Measurements from ENCODE around the gene SLC25A14.

DNA sequence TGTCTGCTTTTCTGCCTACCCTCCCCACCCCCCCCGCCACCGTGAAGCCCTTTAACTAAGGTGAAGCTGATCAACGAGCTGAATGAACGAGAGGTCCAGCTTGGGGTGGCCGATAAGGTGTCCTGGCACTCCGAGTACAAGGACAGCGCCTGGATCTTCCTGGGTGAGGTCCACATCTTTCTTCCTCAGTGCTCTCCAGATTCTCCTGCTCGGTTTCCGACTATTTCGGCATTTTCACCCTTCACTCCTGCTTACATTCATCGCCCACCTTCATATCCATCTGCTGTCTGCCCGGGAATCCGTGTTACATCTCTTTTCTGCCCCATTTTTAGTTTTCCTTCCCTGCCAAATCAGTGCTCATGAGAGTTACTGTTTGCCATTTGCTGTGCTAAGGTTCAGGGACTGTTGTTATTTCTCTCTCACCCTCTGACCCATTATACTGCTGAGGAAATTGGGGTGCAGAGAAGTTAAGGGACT is 62.5 kb downstream of the SLC25A14 start:
- TF ChIP-seq POLR2A (IDR thresholded peaks at IDR 0.05; ENCODE audit: borderline replicate concordance, extremely low read depth, insufficient read depth, insufficient read length), result no peak
- no peak for TF ChIP-seq ZNF274 (IDR thresholded peaks at IDR 0.05; ENCODE audit: low read depth, low read length)
- TF ChIP-seq, protein P1, sequence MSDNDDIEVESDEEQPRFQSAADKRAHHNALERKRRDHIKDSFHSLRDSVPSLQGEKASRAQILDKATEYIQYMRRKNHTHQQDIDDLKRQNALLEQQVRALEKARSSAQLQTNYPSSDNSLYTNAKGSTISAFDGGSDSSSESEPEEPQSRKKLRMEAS (IDR thresholded peaks at IDR 0.05), result no peak
- TF ChIP-seq, protein P2, sequence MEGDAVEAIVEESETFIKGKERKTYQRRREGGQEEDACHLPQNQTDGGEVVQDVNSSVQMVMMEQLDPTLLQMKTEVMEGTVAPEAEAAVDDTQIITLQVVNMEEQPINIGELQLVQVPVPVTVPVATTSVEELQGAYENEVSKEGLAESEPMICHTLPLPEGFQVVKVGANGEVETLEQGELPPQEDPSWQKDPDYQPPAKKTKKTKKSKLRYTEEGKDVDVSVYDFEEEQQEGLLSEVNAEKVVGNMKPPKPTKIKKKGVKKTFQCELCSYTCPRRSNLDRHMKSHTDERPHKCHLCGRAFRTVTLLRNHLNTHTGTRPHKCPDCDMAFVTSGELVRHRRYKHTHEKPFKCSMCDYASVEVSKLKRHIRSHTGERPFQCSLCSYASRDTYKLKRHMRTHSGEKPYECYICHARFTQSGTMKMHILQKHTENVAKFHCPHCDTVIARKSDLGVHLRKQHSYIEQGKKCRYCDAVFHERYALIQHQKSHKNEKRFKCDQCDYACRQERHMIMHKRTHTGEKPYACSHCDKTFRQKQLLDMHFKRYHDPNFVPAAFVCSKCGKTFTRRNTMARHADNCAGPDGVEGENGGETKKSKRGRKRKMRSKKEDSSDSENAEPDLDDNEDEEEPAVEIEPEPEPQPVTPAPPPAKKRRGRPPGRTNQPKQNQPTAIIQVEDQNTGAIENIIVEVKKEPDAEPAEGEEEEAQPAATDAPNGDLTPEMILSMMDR (IDR thresholded peaks at IDR 0.05 in 2 of 3, conservative IDR thresholded peaks at IDR 0.05 in 1 of 3; ENCODE audit: borderline replicate concordance in 1 of 3, insufficient read depth in 1 of 3, low read depth in 2 of 3, low read length in 2 of 3), result no peak
- TF ChIP-seq, protein P3, sequence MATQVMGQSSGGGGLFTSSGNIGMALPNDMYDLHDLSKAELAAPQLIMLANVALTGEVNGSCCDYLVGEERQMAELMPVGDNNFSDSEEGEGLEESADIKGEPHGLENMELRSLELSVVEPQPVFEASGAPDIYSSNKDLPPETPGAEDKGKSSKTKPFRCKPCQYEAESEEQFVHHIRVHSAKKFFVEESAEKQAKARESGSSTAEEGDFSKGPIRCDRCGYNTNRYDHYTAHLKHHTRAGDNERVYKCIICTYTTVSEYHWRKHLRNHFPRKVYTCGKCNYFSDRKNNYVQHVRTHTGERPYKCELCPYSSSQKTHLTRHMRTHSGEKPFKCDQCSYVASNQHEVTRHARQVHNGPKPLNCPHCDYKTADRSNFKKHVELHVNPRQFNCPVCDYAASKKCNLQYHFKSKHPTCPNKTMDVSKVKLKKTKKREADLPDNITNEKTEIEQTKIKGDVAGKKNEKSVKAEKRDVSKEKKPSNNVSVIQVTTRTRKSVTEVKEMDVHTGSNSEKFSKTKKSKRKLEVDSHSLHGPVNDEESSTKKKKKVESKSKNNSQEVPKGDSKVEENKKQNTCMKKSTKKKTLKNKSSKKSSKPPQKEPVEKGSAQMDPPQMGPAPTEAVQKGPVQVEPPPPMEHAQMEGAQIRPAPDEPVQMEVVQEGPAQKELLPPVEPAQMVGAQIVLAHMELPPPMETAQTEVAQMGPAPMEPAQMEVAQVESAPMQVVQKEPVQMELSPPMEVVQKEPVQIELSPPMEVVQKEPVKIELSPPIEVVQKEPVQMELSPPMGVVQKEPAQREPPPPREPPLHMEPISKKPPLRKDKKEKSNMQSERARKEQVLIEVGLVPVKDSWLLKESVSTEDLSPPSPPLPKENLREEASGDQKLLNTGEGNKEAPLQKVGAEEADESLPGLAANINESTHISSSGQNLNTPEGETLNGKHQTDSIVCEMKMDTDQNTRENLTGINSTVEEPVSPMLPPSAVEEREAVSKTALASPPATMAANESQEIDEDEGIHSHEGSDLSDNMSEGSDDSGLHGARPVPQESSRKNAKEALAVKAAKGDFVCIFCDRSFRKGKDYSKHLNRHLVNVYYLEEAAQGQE (IDR thresholded peaks at IDR 0.05; ENCODE audit: low read depth), result no peak
